Measurements from ENCODE around the gene TRPM3. TPM values are rescaled to one million over a fixed set of nuclear protein-coding genes. Genes with fewer than 3 reads are reported as not detected.

TRPM3 gene
- total RNA-seq, 1 experiment from 2014 or later, result not detected

DNA sequence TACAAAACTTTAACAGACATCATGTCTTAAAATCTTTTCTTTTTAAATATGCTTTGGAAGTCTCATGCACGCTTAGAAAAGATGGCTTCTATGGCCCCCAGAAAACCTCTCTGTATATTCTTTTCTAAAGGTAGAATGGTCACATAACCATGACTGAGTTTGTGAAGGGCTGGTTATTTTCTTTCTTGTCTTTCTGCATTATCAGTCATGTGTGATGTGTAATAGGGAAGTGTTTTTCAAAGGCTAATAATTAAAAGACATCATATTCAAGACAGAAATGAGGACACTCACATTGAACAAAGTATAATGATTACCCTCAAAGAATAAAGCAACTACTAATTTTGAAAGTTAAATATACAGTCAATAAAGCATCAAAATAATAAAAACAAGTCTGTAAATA, 253.4 kb downstream of the TRPM3 start:
- Histone ChIP-seq H4K20me1 (ENCODE audit: low read length) (no peaks in the 10 kb centered on the region), H3K27ac (ENCODE audit: low read length) (no peak overlapping the region), H3F3A (ENCODE audit: low read length, unreplicated experiment) (no peaks in the 10 kb centered on the region), H3K9ac (ENCODE audit: low read length) (no peak overlapping the region), H3K36me3 (ENCODE audit: low read depth, low read length) (no peaks in the 10 kb centered on the region), H3K4me2 (ENCODE audit: low read length) (no peak overlapping the region), H3K4me1 (ENCODE audit: insufficient read depth, low read length) (no peaks in the 10 kb centered on the region), H3K9me3 (ENCODE audit: low read length) (no peaks in the 10 kb centered on the region), H3K4me3 (ENCODE audit: low read length) (no peak overlapping the region), H2AFZ (ENCODE audit: low read length) (no peak overlapping the region), H3K9me2 (replicated peaks; ENCODE audit: low read length) (no peaks in the 10 kb centered on the region), H3K27me3 (ENCODE audit: low read length) (peaks cover 21% of the 10 kb centered on the region; the same call in 1 of the 2 replicates), H3K79me2 (ENCODE audit: low read length) (no peaks in the 10 kb centered on the region)
- DNase-seq (no peak), ATAC-seq (no peak)
- POLR2A ChIA-PET (ENCODE audit: unreplicated experiment), result no interaction called here
- TF ChIP-seq EZH2phosphoT487 (IDR thresholded peaks at IDR 0.05; ENCODE audit: borderline replicate concordance, low read length) (no peak), EZH2 (IDR thresholded peaks at IDR 0.05; ENCODE audit: low read length, unreplicated experiment) (no peak)
- TF ChIP-seq, protein P1, sequence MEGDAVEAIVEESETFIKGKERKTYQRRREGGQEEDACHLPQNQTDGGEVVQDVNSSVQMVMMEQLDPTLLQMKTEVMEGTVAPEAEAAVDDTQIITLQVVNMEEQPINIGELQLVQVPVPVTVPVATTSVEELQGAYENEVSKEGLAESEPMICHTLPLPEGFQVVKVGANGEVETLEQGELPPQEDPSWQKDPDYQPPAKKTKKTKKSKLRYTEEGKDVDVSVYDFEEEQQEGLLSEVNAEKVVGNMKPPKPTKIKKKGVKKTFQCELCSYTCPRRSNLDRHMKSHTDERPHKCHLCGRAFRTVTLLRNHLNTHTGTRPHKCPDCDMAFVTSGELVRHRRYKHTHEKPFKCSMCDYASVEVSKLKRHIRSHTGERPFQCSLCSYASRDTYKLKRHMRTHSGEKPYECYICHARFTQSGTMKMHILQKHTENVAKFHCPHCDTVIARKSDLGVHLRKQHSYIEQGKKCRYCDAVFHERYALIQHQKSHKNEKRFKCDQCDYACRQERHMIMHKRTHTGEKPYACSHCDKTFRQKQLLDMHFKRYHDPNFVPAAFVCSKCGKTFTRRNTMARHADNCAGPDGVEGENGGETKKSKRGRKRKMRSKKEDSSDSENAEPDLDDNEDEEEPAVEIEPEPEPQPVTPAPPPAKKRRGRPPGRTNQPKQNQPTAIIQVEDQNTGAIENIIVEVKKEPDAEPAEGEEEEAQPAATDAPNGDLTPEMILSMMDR (conservative IDR thresholded peaks at IDR 0.05; ENCODE audit: low read depth, low read length), result no peak
- BruUV-seq (replicated peaks), result no TSS peak
- CTCF ChIA-PET, result no interaction called here
- intact Hi-C loops (cut with micrococcal nuclease), result no loop called here

DNA sequence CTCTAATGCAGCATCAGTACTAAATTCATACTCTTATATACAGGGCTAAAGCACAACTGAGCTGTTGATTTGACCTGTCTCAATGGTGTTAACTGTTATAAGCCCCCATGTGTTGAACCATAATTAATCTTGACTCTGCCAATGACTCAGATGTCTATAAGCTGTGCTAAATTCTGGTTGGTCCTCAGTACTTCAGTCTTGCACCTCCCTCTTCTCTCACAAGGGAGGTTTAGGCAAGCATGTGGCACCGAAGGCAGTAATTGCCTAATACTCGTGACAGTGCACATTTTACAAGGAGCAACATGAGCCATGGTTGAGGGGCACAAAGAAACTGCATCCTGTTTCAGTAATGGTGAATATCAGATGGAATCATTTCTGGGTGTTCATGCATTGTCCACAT, 255.9 kb downstream of the TRPM3 start:
- CTCF ChIA-PET, result no interaction called here
- DNase-seq, result no peak
- no peak overlapping the region for H3K4me3 ChIP-seq (ENCODE audit: low read length)

DNA sequence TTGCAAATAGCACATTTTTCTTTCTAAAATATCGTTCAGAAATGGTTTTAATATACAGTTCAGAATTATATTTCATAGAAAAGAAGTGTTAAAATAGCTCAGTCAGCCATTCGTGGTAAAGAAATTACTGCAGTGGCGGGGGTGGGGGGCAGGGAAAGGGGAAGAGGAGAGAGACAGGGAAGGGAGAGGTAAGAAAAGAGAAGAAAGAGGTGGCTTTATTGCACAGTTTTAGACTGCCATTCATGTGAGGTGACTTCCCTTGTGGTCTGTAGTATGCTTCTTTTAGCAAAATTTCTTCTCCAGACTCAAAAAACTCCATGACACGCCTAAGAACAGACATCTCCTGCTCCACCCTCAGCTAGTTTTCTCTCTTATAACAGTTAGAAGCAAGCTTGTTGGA, 259.6 kb downstream of the TRPM3 start:
- no peak overlapping the region for H3K9ac ChIP-seq (ENCODE audit: low read length)
- H3K4me2 ChIP-seq (ENCODE audit: low read length), result no peak overlapping the region
- peaks cover 20% of the 10 kb centered on the region for H3K27me3 ChIP-seq (ENCODE audit: low read length)
- H2AFZ ChIP-seq (ENCODE audit: low read length), result no peak overlapping the region
- no peaks in the 10 kb centered on the region for H3F3A ChIP-seq (ENCODE audit: low read length, unreplicated experiment)
- DNase-seq, result no peak
- no peak overlapping the region for H3K27ac ChIP-seq (ENCODE audit: low read length)
- POLR2A ChIA-PET (ENCODE audit: unreplicated experiment), result no interaction called here
- H3K36me3 ChIP-seq (ENCODE audit: low read depth, low read length), result no peaks in the 10 kb centered on the region
- TF ChIP-seq EZH2 (IDR thresholded peaks at IDR 0.05; ENCODE audit: low read length, unreplicated experiment) (no peak), EZH2phosphoT487 (IDR thresholded peaks at IDR 0.05; ENCODE audit: borderline replicate concordance, low read length) (no peak)
- TF ChIP-seq, protein P1 (conservative IDR thresholded peaks at IDR 0.05; ENCODE audit: low read depth, low read length), result no peak
- H3K9me2 ChIP-seq (replicated peaks; ENCODE audit: low read length), result no peaks in the 10 kb centered on the region
- intact Hi-C loops (cut with micrococcal nuclease), result no loop called here
- H3K4me3 ChIP-seq (ENCODE audit: low read length), result no peak overlapping the region
- no TSS peak for BruUV-seq (replicated peaks)
- no peaks in the 10 kb centered on the region for H3K79me2 ChIP-seq (ENCODE audit: low read length)
- no peaks in the 10 kb centered on the region for H3K4me1 ChIP-seq (ENCODE audit: insufficient read depth, low read length)
- no peaks in the 10 kb centered on the region for H4K20me1 ChIP-seq (ENCODE audit: low read length)
- ATAC-seq, result no peak
- H3K9me3 ChIP-seq (ENCODE audit: low read length), result no peaks in the 10 kb centered on the region
- CTCF ChIA-PET, result interaction anchor here (0.6 kb wide), 1 partner anchor 22 kb away, joined by 8 read pairs; no protein-coding TSS in a partner anchor

More for the DNA sequence above, 255.9 kb downstream of the TRPM3 start:
- Histone ChIP-seq H3K9me3 (ENCODE audit: low read length) (no peaks in the 10 kb centered on the region), H3K9ac (ENCODE audit: low read length) (no peak overlapping the region), H3K4me1 (ENCODE audit: insufficient read depth, low read length) (no peaks in the 10 kb centered on the region), H3K36me3 (ENCODE audit: low read depth, low read length) (no peaks in the 10 kb centered on the region), H3K4me2 (ENCODE audit: low read length) (no peak overlapping the region), H3K79me2 (ENCODE audit: low read length) (no peaks in the 10 kb centered on the region), H3F3A (ENCODE audit: low read length, unreplicated experiment) (no peaks in the 10 kb centered on the region), H3K27me3 (ENCODE audit: low read length) (peaks cover 36% of the 10 kb centered on the region), H3K9me2 (replicated peaks; ENCODE audit: low read length) (no peaks in the 10 kb centered on the region), H2AFZ (ENCODE audit: low read length) (no peak overlapping the region), H4K20me1 (ENCODE audit: low read length) (no peaks in the 10 kb centered on the region), H3K27ac (ENCODE audit: low read length) (no peak overlapping the region)
- TF ChIP-seq EZH2 (IDR thresholded peaks at IDR 0.05; ENCODE audit: low read length, unreplicated experiment) (no peak), EZH2phosphoT487 (IDR thresholded peaks at IDR 0.05; ENCODE audit: borderline replicate concordance, low read length) (no peak)
- TF ChIP-seq, protein P1 (conservative IDR thresholded peaks at IDR 0.05; ENCODE audit: low read depth, low read length), result no peak
- intact Hi-C loops (cut with micrococcal nuclease), result no loop called here
- POLR2A ChIA-PET (ENCODE audit: unreplicated experiment), result no interaction called here
- no peak for ATAC-seq
- BruUV-seq (replicated peaks), result no TSS peak

Measured in PC-3 (cell line).